H9 (cell line): Measurements from ENCODE around the gene CPB1. TPM values are rescaled to one million over a fixed set of nuclear protein-coding genes. Genes with fewer than 3 reads are reported as not detected.

Experiments used
- DNase-seq: peaks from one replicate; pipeline ENCODE4 v3.0.0-alpha.2; 2017
- H2AFZ ChIP-seq: one replicate; pipeline ENCODE4 v1.6.1; 2013; ENCODE audit warnings: mild to moderate bottlenecking, low read length, control low read depth, moderate library complexity
- H2AK5ac ChIP-seq: 2 replicates; pipeline ENCODE4 v1.6.1; 2013; ENCODE audit warnings: low read length, control low read depth, mixed read lengths; ENCODE audit not compliant: insufficient read length
- H2BK120ac ChIP-seq: one replicate; pipeline ENCODE4 v1.6.1; 2013; ENCODE audit warnings: low read depth, mild to moderate bottlenecking, low read length, control low read depth, inconsistent platforms; ENCODE audit not compliant: poor library complexity, severe bottlenecking
- H2BK12ac ChIP-seq: 2 replicates; pipeline ENCODE4 v1.6.1; 2013; ENCODE audit warnings: low read length, control low read depth, mixed read lengths, low read depth; ENCODE audit not compliant: insufficient read length
- H2BK15ac ChIP-seq: 2 replicates; pipeline ENCODE4 v1.6.1; 2013; ENCODE audit warnings: low read depth, low read length, control low read depth
- H2BK20ac ChIP-seq: one replicate; pipeline ENCODE4 v1.6.1; 2013; ENCODE audit warnings: low read depth, mild to moderate bottlenecking, low read length, control low read depth, inconsistent platforms; ENCODE audit not compliant: poor library complexity, severe bottlenecking
- H2BK5ac ChIP-seq: 2 replicates; pipeline ENCODE4 v1.6.1; 2013; ENCODE audit warnings: low read length, control low read depth, mixed read lengths; ENCODE audit not compliant: insufficient read length
- H3K14ac ChIP-seq: 2 replicates; pipeline ENCODE4 v1.6.1; 2013; ENCODE audit warnings: low read length, control low read depth; ENCODE audit not compliant: insufficient read depth
- H3K18ac ChIP-seq: 2 replicates; pipeline ENCODE4 v1.6.1; 2013; ENCODE audit warnings: low read depth, mild to moderate bottlenecking, mixed read lengths, low read length, control low read depth; ENCODE audit not compliant: insufficient read length
- H3K23ac ChIP-seq: 2 replicates; pipeline ENCODE4 v1.6.1; 2013; ENCODE audit warnings: low read length, control low read depth, mixed read lengths, low read depth; ENCODE audit not compliant: insufficient read length
- H3K23me2 ChIP-seq: 2 replicates; pipeline ENCODE4 v1.6.1; 2013; ENCODE audit warnings: low read depth, mild to moderate bottlenecking, mixed read lengths, low read length, control low read depth; ENCODE audit not compliant: insufficient read length, poor library complexity, severe bottlenecking
- H3K27ac ChIP-seq: 2 replicates; pipeline ENCODE4 v1.5.1; 2013; ENCODE audit warnings: low read length, control low read depth, mixed read lengths, low read depth; ENCODE audit not compliant: insufficient read length
- H3K27me3 ChIP-seq: 2 replicates; pipeline ENCODE4 v1.6.1; 2013; ENCODE audit warnings: low read length, control low read depth, inconsistent platforms; ENCODE audit not compliant: insufficient read depth
- H3K4ac ChIP-seq: 2 replicates; pipeline ENCODE4 v1.6.1; 2013; ENCODE audit warnings: low read depth, mild to moderate bottlenecking, control low read depth, inconsistent platforms, low read length, moderate library complexity
- H3K4me1 ChIP-seq: 2 replicates; pipeline ENCODE4 v1.6.1; 2013; ENCODE audit warnings: low read length, control low read depth, inconsistent platforms; ENCODE audit not compliant: insufficient read depth
- H3K4me2 ChIP-seq: 2 replicates; pipeline ENCODE4 v1.6.1; 2013; ENCODE audit warnings: low read length, control low read depth, mixed read lengths; ENCODE audit not compliant: insufficient read length, insufficient read depth
- H3K56ac ChIP-seq: 2 replicates; pipeline ENCODE4 v1.6.1; 2013; ENCODE audit warnings: low read depth, mild to moderate bottlenecking, mixed read lengths, low read length, control low read depth; ENCODE audit not compliant: insufficient read length
- H3K79me1 ChIP-seq: 2 replicates; pipeline ENCODE4 v1.6.1; 2013; ENCODE audit warnings: low read depth, mild to moderate bottlenecking, moderate library complexity, low read length, control low read depth, inconsistent platforms; ENCODE audit not compliant: insufficient read depth, poor library complexity, severe bottlenecking
- H3K79me2 ChIP-seq: 2 replicates; pipeline ENCODE4 v1.6.1; 2013; ENCODE audit warnings: low read length, control low read depth, inconsistent platforms; ENCODE audit not compliant: insufficient read depth
- H3K9ac ChIP-seq: 2 replicates; pipeline ENCODE4 v1.6.1; 2013; ENCODE audit warnings: low read length, control low read depth, mixed read lengths; ENCODE audit not compliant: insufficient read length; ENCODE audit errors: extremely low read depth
- H3K9me3 ChIP-seq: one replicate; pipeline ENCODE4 v1.6.1; 2013; ENCODE audit warnings: low read depth, low read length, inconsistent platforms; ENCODE audit not compliant: control insufficient read depth
- H3T11ph ChIP-seq: one replicate; pipeline ENCODE4 v1.6.1; 2013; ENCODE audit warnings: mild to moderate bottlenecking, low read length, control low read depth, inconsistent platforms
- H4K20me1 ChIP-seq: one replicate; pipeline ENCODE4 v1.6.1; 2013; ENCODE audit not compliant: control insufficient read depth, insufficient read length, insufficient read depth
- H4K5ac ChIP-seq: 2 replicates; pipeline ENCODE4 v1.6.1; 2013; ENCODE audit warnings: low read depth, mild to moderate bottlenecking, mixed read lengths, low read length, control low read depth; ENCODE audit not compliant: insufficient read length
- H4K8ac ChIP-seq: replicated peaks from 2 replicates; pipeline ENCODE4 v1.6.1; 2013; ENCODE audit warnings: low read length, control low read depth, mixed read lengths, low read depth; ENCODE audit not compliant: insufficient read length
- H4K91ac ChIP-seq: 2 replicates; pipeline ENCODE4 v1.6.1; 2013; ENCODE audit warnings: low read depth, mild to moderate bottlenecking, moderate library complexity, mixed read lengths, low read length, control low read depth; ENCODE audit not compliant: insufficient read length
- H3K27ac Mint-ChIP-seq, 3 experiments: 2 replicates in 2 of 3; 3 replicates in 1 of 3; pipeline ENCODE4 v1.8.0; 2020 to 2021; ENCODE audit warnings: mixed read lengths in 3 of 3, mild to moderate bottlenecking in 1 of 3, moderate library complexity in 1 of 3
- H3K27me3 Mint-ChIP-seq: 2 replicates; pipeline ENCODE4 v1.8.0; 2021; ENCODE audit warnings: low read depth, mild to moderate bottlenecking, moderate library complexity, mixed read lengths
- H3K36me3 Mint-ChIP-seq, 3 experiments: 2 replicates in 2 of 3; 3 replicates in 1 of 3; pipeline ENCODE4 v1.8.0; 2020 to 2021; ENCODE audit warnings: low read depth in 3 of 3, mixed read lengths in 3 of 3; ENCODE audit not compliant: insufficient read depth in 1 of 3
- H3K4me1 Mint-ChIP-seq, 2 experiments: 2 replicates each; pipeline ENCODE4 v1.8.0; 2020; ENCODE audit warnings: mixed read lengths in 2 of 2
- H3K4me3 Mint-ChIP-seq, 2 experiments: 2 replicates in 1 of 2; 3 replicates in 1 of 2; pipeline ENCODE4 v1.8.0; 2020 to 2021; ENCODE audit warnings: mild to moderate bottlenecking in 2 of 2, mixed read lengths in 2 of 2, moderate library complexity in 1 of 2
- H3K9me3 Mint-ChIP-seq, 2 experiments: 2 replicates in 1 of 2; 3 replicates in 1 of 2; pipeline ENCODE4 v1.8.0; 2020; ENCODE audit warnings: mild to moderate bottlenecking in 2 of 2, mixed read lengths in 2 of 2, moderate library complexity in 1 of 2
- WGBS: extraction: QIAGEN DNeasy Blood & Tissue Kit; methylation state at CpG from one replicate; pipeline ENCODE4 v1.1.7; 2013; ENCODE audit warnings: missing lambda C conversion rate, low lambda C conversion rate, mixed read lengths; ENCODE audit not compliant: insufficient read length; ENCODE audit errors: extremely low coverage; 5-methylcytosine and 5-hydroxymethylcytosine counted together
- total RNA-seq: library from RNA; stranded (reverse); gene quantifications from 2 replicates; pipeline ENCODE4 v1.2.1, GENCODE V29; 2021
- TF ChIP-seq, protein P1 (sequence below): fragments of 200-600 bp; sonication (generic); conservative IDR thresholded peaks from 3 replicates; pipeline ENCODE4 v1.8.0; 2021; ENCODE audit warnings: antibody characterized with exemption, mild to moderate bottlenecking

The CPB1 gene
- total RNA-seq, 1 experiment from 2014 or later = not detected

DNA sequence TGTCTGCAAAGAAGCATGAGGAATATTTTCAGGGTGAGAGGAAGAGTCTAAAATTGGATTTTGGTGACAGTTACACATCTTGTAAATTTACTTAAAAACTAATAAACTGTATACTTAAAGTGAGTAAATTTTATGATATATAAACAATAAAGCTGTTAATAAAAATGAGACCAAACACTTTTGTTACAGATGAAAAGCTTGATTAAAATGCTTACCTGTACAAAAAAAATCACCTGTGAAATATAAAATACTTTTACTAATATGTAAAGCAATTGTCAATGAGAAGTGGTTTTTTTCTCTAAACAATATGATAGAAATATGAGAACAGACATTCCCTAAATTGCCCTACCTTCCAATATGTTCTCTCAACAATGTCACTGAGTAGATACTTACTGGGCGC, 27.2 kb upstream of the CPB1 start:
- Histone ChIP-seq H3K23me2 (no peaks in the 10 kb centered on the region), H2BK12ac (no peak overlapping the region), H3K4me2 (no peak overlapping the region), H3T11ph (no peak overlapping the region), H3K4me1 (no peaks in the 10 kb centered on the region; the same call in 1 of the 2 replicates), H3K14ac (no peak overlapping the region), H3K9ac (no peak overlapping the region), H4K8ac (no peak overlapping the region), H3K9me3 (no peaks in the 10 kb centered on the region), H3K27me3 (no peaks in the 10 kb centered on the region), H2AFZ (no peak overlapping the region), H2BK20ac (no peak overlapping the region), H4K5ac (no peak overlapping the region), H3K18ac (no peak overlapping the region), H2BK15ac (no peak overlapping the region), H2BK120ac (no peak overlapping the region), H4K20me1 (no peaks in the 10 kb centered on the region), H3K27ac (no peak overlapping the region), H3K4ac (no peak overlapping the region), H2BK5ac (no peak overlapping the region), H3K23ac (no peak overlapping the region), H2AK5ac (no peak overlapping the region), H3K56ac (no peak overlapping the region), H4K91ac (no peak overlapping the region), H3K79me2 (no peaks in the 10 kb centered on the region), H3K79me1 (no peaks in the 10 kb centered on the region)
- H3K4me3 Mint-ChIP-seq = no peak overlapping the region
- no peaks in the 10 kb centered on the region for H3K27me3 Mint-ChIP-seq
- H3K9me3 Mint-ChIP-seq = peaks cover 3 to 8% of the 10 kb centered on the region in 2 experiments; a peak in 3 of 5 replicates
- WGBS = no CpG with 5 or more reads among the region's 1 CpG
- no peaks in the 10 kb centered on the region for H3K36me3 Mint-ChIP-seq
- H3K4me1 Mint-ChIP-seq = peaks cover 25 to 27% of the 10 kb centered on the region in 2 experiments
- TF ChIP-seq, protein P1, sequence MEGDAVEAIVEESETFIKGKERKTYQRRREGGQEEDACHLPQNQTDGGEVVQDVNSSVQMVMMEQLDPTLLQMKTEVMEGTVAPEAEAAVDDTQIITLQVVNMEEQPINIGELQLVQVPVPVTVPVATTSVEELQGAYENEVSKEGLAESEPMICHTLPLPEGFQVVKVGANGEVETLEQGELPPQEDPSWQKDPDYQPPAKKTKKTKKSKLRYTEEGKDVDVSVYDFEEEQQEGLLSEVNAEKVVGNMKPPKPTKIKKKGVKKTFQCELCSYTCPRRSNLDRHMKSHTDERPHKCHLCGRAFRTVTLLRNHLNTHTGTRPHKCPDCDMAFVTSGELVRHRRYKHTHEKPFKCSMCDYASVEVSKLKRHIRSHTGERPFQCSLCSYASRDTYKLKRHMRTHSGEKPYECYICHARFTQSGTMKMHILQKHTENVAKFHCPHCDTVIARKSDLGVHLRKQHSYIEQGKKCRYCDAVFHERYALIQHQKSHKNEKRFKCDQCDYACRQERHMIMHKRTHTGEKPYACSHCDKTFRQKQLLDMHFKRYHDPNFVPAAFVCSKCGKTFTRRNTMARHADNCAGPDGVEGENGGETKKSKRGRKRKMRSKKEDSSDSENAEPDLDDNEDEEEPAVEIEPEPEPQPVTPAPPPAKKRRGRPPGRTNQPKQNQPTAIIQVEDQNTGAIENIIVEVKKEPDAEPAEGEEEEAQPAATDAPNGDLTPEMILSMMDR = no peak
- no peak for DNase-seq
- no peak overlapping the region for H3K27ac Mint-ChIP-seq
